ENCODE data around the gene MDFIC. TPM values are rescaled to one million over a fixed set of nuclear protein-coding genes. Genes with fewer than 3 reads are reported as not detected.
A peak's percentile ranks its signal among the peaks of the same experiment; 100 is the strongest.

MDFIC gene
- total RNA-seq, 1 experiment from 2014 or later, result 72.3 TPM

DNA sequence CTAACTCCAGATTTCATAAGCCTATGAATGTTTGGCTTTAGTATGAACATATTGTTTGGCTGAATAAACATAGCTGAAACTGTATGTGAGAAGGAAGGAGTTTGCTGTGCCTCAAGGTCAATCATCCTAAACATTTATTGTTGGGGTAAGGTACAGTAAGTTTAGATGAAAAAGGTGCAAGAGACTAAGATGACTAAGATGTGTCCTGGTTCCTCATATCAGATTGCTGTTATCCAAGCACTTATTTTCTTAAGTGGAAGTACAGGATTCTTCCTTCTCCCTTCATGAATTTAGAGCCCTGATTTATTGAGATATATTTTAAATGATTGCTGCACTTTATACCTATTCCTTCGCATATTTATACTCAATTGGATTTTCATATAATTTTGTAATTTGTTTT lies 12.2 kb downstream of the MDFIC start:
- Histone ChIP-seq H3K4me3 (no peak overlapping the region), H3K9me3 (replicated peaks) (0 out of 2 replicates have a peak, but pooled peaks cover 3% of the 10 kb centered on the region), H3K36me3 (peaks cover 21% of the 10 kb centered on the region), H3K27me3 (no peaks in the 10 kb centered on the region), H3K27ac (no peak overlapping the region), H3K4me1 (peaks cover 15% of the 10 kb centered on the region)
- DNase-seq, result no peak

DNA sequence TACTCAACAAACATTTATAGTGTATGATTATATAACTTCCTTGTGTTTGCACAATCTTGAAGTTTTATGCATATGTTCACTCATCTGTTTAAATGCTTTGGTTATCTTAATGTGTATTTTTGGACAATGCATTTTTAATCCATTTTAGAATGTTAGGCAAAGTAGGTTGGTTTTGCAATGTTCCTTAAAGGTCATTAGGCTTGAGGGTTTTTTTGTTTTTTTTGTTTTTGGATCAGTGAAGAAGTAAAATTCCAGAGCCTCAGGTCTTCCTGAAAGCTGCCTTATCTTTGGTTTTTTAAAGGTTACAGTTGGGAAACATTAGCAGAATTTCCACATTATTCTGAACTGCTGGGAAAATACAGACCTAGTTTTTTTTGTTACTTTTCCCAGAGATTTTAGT lies 12.8 kb downstream of the MDFIC start:
- H3K36me3 ChIP-seq, result peaks cover 19% of the 10 kb centered on the region
- no peaks in the 10 kb centered on the region for H3K27me3 ChIP-seq
- H3K9me3 ChIP-seq (replicated peaks), result 0 out of 2 replicates have a peak, but pooled peaks cover 3% of the 10 kb centered on the region
- no peak overlapping the region for H3K4me3 ChIP-seq
- H3K4me1 ChIP-seq, result peaks cover 15% of the 10 kb centered on the region
- DNase-seq, result no peak
- H3K27ac ChIP-seq, result no peak overlapping the region

- Histone ChIP-seq H3K4me3 (no peak overlapping the region), H3K27me3 (no peaks in the 10 kb centered on the region), H3K36me3 (peaks cover 16% of the 10 kb centered on the region)
These were observed 14.6 kb downstream of the MDFIC start for GRCh38 chr7:114936471-114936870.

DNA sequence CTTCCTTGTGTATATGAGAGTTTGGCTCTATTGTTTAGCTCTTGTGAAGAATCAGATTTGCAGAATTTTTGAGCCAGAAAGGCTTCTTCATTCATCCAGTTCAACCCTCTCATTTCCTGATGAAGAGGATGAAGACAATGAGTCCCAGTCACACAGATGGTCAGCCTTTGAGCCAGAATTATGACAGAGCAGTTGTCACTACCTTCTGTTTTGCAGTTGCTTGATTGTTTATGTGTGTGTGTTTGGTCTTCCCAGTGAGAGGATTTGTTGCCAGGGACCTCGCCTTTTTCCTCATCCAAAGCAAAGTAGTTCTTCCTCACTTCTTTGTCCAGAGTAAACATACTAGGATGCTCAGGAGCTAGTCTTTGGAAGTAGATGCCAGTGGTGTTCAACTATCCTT lies 15.6 kb downstream of the MDFIC start:
- no peak overlapping the region for H3K4me3 ChIP-seq
- H3K27me3 ChIP-seq, result no peaks in the 10 kb centered on the region
- H3K27ac ChIP-seq, result no peak overlapping the region
- no peaks in the 10 kb centered on the region for H3K4me1 ChIP-seq
- no peaks in the 10 kb centered on the region for H3K9me3 ChIP-seq (replicated peaks)
- DNase-seq, result no peak
- H3K36me3 ChIP-seq, result peaks cover 20% of the 10 kb centered on the region

More at GRCh38 chr7:114936471-114936870, 14.6 kb downstream of the MDFIC start:
- no peaks in the 10 kb centered on the region for H3K4me1 ChIP-seq
- no peak for DNase-seq
- 0 out of 2 replicates have a peak, but pooled peaks cover 3% of the 10 kb centered on the region for H3K9me3 ChIP-seq (replicated peaks)
- H3K27ac ChIP-seq, result no peak overlapping the region

GRCh38 chr7:114938785-114939184 lies 16.9 kb downstream of the MDFIC start:
- Histone ChIP-seq H3K9me3 (replicated peaks) (no peaks in the 10 kb centered on the region), H3K4me3 (no peak overlapping the region), H3K27ac (no peak overlapping the region), H3K27me3 (no peaks in the 10 kb centered on the region), H3K36me3 (peaks cover 18% of the 10 kb centered on the region), H3K4me1 (peaks cover under 1% of the 10 kb centered on the region; the same call in 1 of the 2 replicates)
- DNase-seq, result no peak

GRCh38 chr7:114939484-114940097 lies 17.7 kb downstream of the MDFIC start:
- no peak overlapping the region for H3K4me3 ChIP-seq
- no peak for DNase-seq
- no peak overlapping the region for H3K27ac ChIP-seq
- H3K9me3 ChIP-seq (replicated peaks), result no peaks in the 10 kb centered on the region
- H3K4me1 ChIP-seq, result peaks cover 9% of the 10 kb centered on the region
- no peaks in the 10 kb centered on the region for H3K27me3 ChIP-seq
- peaks cover 18% of the 10 kb centered on the region for H3K36me3 ChIP-seq

DNA sequence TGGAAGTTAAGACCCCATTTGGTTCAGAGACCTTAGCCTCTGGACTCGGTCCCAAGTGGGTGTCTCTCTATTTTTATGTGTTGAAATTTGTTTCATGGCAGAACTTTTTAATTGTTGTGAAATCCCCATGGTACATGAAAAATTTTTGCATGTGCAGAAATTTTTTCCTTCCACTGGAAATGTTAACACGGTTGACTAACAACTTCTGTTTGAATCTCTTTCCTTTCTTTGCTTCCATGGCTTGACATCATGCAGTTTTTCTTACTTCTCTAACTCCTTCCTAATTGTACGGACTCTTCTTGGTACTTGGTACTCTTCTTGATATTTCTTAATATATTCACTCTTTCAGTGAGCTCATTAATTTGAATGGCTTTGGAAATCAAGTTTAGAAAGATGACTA lies 18.3 kb downstream of the MDFIC start:
- H3K36me3 ChIP-seq, result peaks cover 18% of the 10 kb centered on the region
- no peak overlapping the region for H3K27ac ChIP-seq
- H3K9me3 ChIP-seq (replicated peaks), result no peaks in the 10 kb centered on the region
- H3K27me3 ChIP-seq, result no peaks in the 10 kb centered on the region
- no peak overlapping the region for H3K4me3 ChIP-seq
- DNase-seq, result no peak
- peaks cover 9% of the 10 kb centered on the region for H3K4me1 ChIP-seq

DNA sequence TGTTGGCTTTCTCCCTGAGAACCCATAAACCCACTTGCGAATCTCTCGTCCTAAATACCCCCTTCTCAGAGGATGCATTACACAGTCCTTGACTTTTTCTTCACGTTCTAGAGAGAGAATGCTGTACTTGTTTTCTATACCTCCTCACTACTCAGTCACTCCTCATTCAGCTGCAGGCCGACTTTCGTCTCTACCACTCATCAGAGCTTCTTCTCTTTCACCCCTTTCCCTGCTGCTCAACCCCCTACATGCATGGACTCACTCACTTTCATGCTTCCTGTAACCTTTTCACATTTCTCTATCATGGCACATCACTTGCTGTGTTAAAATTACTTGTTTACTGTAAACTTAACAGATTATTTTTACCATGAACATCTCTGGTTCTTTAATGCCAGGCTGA lies 19.8 kb downstream of the MDFIC start:
- Histone ChIP-seq H3K4me1 (peaks cover 14% of the 10 kb centered on the region), H3K4me3 (no peak overlapping the region), H3K36me3 (peaks cover 18% of the 10 kb centered on the region), H3K27ac (no peak overlapping the region), H3K9me3 (replicated peaks) (no peaks in the 10 kb centered on the region), H3K27me3 (no peaks in the 10 kb centered on the region)
- no peak for DNase-seq

GRCh38 chr7:114942446-114943175 lies 20.7 kb downstream of the MDFIC start:
- no peaks in the 10 kb centered on the region for H3K27me3 ChIP-seq
- H3K4me1 ChIP-seq, result peaks cover 14% of the 10 kb centered on the region
- H3K36me3 ChIP-seq, result peaks cover 14% of the 10 kb centered on the region
- no peak overlapping the region for H3K4me3 ChIP-seq
- H3K9me3 ChIP-seq (replicated peaks), result no peaks in the 10 kb centered on the region
- no peak for DNase-seq
- H3K27ac ChIP-seq, result no peak overlapping the region

GRCh38 chr7:114943530-114943929 lies 21.6 kb downstream of the MDFIC start:
- Histone ChIP-seq H3K9me3 (replicated peaks) (no peaks in the 10 kb centered on the region), H3K36me3 (peaks cover 14% of the 10 kb centered on the region), H3K4me1 (peaks cover 14% of the 10 kb centered on the region), H3K27ac (peak overlapping the region; percentile 86; the same call in 1 of the 2 replicates), H3K4me3 (no peak overlapping the region), H3K27me3 (no peaks in the 10 kb centered on the region)
- no peak for DNase-seq

DNA sequence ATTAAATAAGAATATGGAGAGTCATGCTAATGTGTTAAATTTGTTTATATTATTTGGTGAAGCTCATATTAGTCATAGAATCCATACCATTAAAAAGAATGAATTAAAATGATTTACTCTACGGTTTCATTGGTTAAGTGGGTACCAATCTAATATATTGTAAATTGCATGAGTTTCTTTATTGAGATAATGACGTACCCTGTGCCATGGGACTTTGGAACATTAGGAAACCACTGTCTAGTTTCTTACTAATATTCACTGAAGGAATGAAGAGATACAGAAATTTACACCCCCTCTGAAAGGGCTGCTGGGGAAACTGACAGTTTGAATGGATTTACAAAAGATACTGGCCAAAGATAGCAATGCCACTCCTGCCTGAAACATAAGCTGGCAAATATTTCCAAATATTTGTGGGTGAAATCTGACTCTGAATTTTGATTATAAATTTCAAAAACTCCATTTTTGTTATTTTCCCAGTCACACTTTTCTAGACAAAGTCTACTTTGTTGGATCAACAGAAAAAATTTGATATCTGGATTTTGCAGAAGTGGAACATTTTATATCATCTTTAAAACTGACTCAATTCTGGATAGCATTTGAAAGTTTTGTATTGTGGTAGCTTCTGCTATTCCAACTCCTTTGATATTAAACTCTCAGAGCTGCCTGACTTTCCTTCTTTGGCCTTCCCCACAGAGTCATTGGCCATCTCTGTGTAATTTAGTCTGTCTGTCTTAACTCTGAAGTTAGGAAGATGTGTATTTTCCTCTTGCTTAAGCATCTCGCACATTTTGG lies 22.3 kb downstream of the MDFIC start:
- Histone ChIP-seq H3K4me3 (peak overlapping the region; percentile 42), H3K27ac (peak overlapping the region; percentile 86), H3K27me3 (no peaks in the 10 kb centered on the region), H3K36me3 (peaks cover 14% of the 10 kb centered on the region), H3K4me1 (peaks cover 18% of the 10 kb centered on the region), H3K9me3 (replicated peaks) (no peaks in the 10 kb centered on the region)
- peak in 1 of 2 experiments; percentile 25 for DNase-seq

- DNase-seq, result peak; percentile 91 to 95
- Histone ChIP-seq H3K27ac (peak overlapping the region; percentile 86), H3K9me3 (replicated peaks) (no peaks in the 10 kb centered on the region), H3K4me3 (peak overlapping the region; percentile 42), H3K4me1 (peaks cover 18% of the 10 kb centered on the region), H3K36me3 (peaks cover 14% of the 10 kb centered on the region), H3K27me3 (no peaks in the 10 kb centered on the region)
These were observed 23.1 kb downstream of the MDFIC start for GRCh38 chr7:114944745-114945625.

- peak in 1 of 2 experiments; percentile 24 for DNase-seq
- Histone ChIP-seq H3K4me1 (peaks cover 13% of the 10 kb centered on the region), H3K27me3 (no peaks in the 10 kb centered on the region), H3K36me3 (peaks cover 11% of the 10 kb centered on the region; the same call in 1 of the 2 replicates), H3K27ac (no peak overlapping the region), H3K4me3 (no peak overlapping the region), H3K9me3 (replicated peaks) (no peaks in the 10 kb centered on the region)
These were observed 27.3 kb downstream of the MDFIC start for GRCh38 chr7:114949231-114949630.

- H3K27ac ChIP-seq, result no peak overlapping the region
- no peak for DNase-seq
- H3K27me3 ChIP-seq, result no peaks in the 10 kb centered on the region
- H3K36me3 ChIP-seq, result peaks cover 14% of the 10 kb centered on the region; the same call in 1 of the 2 replicates
- peaks cover 4% of the 10 kb centered on the region for H3K4me1 ChIP-seq
- H3K4me3 ChIP-seq, result no peak overlapping the region
- no peaks in the 10 kb centered on the region for H3K9me3 ChIP-seq (replicated peaks)
These were observed 30.4 kb downstream of the MDFIC start for GRCh38 chr7:114952296-114952695.
